T-helper 9 cell (primary cell): Measurements from ENCODE around the gene SPG11.
A peak's percentile ranks its signal among the peaks of the same experiment; 100 is the strongest.
"Not testable (repeated sequence)": the region's sequence is repeated elsewhere in the genome, so short reads cannot be mapped to it uniquely, and the experiment has no call there.

Experiments used
- DNase-seq: peaks from one replicate; pipeline ENCODE4 v3.0.0-alpha.2; 2020
- total RNA-seq, 2 donors: gene quantifications; one replicate each; lab custom pipeline; 2026; lab: John Stamatoyannopoulos, UW

Gene SPG11, protein sequence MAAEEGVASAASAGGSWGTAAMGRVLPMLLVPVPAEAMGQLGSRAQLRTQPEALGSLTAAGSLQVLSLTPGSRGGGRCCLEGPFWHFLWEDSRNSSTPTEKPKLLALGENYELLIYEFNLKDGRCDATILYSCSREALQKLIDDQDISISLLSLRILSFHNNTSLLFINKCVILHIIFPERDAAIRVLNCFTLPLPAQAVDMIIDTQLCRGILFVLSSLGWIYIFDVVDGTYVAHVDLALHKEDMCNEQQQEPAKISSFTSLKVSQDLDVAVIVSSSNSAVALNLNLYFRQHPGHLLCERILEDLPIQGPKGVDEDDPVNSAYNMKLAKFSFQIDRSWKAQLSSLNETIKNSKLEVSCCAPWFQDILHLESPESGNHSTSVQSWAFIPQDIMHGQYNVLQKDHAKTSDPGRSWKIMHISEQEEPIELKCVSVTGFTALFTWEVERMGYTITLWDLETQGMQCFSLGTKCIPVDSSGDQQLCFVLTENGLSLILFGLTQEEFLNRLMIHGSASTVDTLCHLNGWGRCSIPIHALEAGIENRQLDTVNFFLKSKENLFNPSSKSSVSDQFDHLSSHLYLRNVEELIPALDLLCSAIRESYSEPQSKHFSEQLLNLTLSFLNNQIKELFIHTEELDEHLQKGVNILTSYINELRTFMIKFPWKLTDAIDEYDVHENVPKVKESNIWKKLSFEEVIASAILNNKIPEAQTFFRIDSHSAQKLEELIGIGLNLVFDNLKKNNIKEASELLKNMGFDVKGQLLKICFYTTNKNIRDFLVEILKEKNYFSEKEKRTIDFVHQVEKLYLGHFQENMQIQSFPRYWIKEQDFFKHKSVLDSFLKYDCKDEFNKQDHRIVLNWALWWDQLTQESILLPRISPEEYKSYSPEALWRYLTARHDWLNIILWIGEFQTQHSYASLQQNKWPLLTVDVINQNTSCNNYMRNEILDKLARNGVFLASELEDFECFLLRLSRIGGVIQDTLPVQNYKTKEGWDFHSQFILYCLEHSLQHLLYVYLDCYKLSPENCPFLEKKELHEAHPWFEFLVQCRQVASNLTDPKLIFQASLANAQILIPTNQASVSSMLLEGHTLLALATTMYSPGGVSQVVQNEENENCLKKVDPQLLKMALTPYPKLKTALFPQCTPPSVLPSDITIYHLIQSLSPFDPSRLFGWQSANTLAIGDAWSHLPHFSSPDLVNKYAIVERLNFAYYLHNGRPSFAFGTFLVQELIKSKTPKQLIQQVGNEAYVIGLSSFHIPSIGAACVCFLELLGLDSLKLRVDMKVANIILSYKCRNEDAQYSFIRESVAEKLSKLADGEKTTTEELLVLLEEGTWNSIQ (N-terminal part only)
- total RNA-seq: 121 to 209 reads per million in 2 donors

GRCh38 chr15:44663410-44664308, at the start of gene SPG11:
Gene SPG11 (minus strand): TSS chr15:44663662. CDS start chr15:44663647, 15 bp downstream.
- peak; percentile 92 for DNase-seq

GRCh38 chr15:44712346-44713005, 49.0 kb upstream of the SPG11 start:
- DNase-seq: peak; percentile 38

- DNase-seq: peak; percentile 51
These were observed 48.4 kb upstream of the SPG11 start for GRCh38 chr15:44711743-44712345.

DNA sequence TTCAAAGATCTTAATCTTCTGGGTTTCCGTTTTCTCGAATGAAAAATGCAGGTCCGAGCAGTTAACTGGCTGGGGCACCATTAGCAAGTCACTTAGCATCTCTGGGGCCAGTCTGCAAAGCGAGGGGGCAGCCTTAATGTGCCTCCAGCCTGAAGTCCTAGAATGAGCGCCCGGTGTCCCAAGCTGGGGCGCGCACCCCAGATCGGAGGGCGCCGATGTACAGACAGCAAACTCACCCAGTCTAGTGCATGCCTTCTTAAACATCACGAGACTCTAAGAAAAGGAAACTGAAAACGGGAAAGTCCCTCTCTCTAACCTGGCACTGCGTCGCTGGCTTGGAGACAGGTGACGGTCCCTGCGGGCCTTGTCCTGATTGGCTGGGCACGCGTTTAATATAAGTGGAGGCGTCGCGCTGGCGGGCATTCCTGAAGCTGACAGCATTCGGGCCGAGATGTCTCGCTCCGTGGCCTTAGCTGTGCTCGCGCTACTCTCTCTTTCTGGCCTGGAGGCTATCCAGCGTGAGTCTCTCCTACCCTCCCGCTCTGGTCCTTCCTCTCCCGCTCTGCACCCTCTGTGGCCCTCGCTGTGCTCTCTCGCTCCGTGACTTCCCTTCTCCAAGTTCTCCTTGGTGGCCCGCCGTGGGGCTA, 47.8 kb upstream of the SPG11 start, which contains the start of the genes B2M and PATL2:
Gene B2M, plus strand, starts transcription at position 422 of the 647 bp plus-strand sequence. Its CDS starts 30 bp downstream, at position 452.
Gene PATL2, minus strand, starts transcription at position 228 of the 647 bp plus-strand sequence. CDS start 34,833 bp downstream, outside the sequence.
- DNase-seq: peak; percentile 91

DNA sequence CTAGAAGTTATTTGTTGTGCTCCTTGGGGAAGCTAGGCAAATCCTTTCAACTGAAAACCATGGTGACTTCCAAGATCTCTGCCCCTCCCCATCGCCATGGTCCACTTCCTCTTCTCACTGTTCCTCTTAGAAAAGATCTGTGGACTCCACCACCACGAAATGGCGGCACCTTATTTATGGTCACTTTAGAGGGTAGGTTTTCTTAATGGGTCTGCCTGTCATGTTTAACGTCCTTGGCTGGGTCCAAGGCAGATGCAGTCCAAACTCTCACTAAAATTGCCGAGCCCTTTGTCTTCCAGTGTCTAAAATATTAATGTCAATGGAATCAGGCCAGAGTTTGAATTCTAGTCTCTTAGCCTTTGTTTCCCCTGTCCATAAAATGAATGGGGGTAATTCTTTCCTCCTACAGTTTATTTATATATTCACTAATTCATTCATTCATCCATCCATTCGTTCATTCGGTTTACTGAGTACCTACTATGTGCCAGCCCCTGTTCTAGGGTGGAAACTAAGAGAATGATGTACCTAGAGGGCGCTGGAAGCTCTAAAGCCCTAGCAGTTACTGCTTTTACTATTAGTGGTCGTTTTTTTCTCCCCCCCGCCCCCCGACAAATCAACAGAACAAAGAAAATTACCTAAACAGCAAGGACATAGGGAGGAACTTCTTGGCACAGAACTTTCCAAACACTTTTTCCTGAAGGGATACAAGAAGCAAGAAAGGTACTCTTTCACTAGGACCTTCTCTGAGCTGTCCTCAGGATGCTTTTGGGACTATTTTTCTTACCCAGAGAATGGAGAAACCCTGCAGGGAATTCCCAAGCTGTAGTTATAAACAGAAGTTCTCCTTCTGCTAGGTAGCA, 47.0 kb upstream of the SPG11 start:
- no peak for DNase-seq

GRCh38 chr15:44706946-44707636, 43.6 kb upstream of the SPG11 start:
- DNase-seq: no peak

GRCh38 chr15:44706401-44706800, 42.9 kb upstream of the SPG11 start:
- DNase-seq: no peak

GRCh38 chr15:44705986-44706385, 42.5 kb upstream of the SPG11 start:
- DNase-seq: no peak

GRCh38 chr15:44700676-44701075, 37.2 kb upstream of the SPG11 start:
- DNase-seq: not testable (repeated sequence)

DNA sequence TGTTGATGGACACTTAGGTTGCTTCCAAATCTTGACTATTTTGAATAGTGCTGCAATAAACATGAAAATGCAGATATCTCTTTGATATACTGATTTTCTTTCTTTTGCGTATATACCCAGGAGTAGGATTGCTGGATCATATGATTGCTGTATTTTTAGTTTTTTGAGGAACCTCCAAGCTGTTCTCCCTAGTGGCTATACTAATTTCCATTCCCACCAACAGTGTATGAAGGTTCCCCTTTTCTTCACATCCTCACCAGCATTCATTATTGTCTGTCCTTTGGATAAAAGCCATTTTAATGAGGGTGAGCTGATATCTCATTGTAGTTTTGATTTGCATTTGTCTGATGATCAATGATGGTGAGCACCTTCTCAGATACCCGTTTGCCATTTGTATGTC, 35.2 kb upstream of the SPG11 start:
- no peak for DNase-seq

GRCh38 chr15:44697014-44697413, 33.6 kb upstream of the SPG11 start:
- no peak for DNase-seq

GRCh38 chr15:44695294-44695693, 31.8 kb upstream of the SPG11 start:
- DNase-seq: no peak

GRCh38 chr15:44694416-44694815, 31.0 kb upstream of the SPG11 start:
- no peak for DNase-seq

DNA sequence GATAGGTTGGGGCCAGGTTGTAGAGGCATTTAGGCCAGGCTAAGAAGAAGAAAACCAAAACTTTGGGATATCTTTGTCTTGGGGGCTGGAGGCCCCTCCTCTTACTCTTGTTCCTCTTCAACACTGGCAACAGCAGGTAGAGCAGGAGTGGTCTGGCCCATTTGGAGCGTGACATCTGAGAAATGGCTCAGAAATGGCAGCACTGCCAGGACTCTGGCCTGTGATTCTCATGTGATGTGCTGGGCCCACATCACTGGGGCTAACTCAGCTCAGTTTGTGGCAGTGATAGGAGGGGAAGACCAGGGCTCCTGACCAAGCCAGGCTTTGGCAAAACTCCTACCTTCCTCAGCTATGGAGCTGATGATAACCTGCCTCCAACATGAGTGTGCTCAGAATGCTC, 29.2 kb upstream of the SPG11 start:
- no peak for DNase-seq

DNA sequence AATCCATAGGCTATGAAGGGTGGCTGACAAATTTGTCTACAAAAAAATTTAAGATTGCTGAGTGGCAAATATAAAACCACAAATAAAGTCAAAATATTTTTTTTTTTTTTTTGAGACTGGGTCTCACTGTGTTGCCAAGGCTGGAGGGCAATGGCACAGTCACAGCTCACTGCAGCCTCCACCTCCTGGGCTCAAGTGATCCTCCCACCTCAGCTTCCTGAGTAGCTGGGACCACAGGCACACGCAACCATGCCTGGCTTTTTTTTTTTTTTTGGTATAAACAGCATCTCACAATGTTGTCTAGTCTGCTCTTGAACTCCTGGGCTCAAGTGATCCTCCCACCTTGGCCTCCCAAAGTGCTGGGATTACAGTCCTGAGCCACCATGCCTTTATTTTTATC, 26.8 kb upstream of the SPG11 start:
- DNase-seq: not testable (repeated sequence)

DNA sequence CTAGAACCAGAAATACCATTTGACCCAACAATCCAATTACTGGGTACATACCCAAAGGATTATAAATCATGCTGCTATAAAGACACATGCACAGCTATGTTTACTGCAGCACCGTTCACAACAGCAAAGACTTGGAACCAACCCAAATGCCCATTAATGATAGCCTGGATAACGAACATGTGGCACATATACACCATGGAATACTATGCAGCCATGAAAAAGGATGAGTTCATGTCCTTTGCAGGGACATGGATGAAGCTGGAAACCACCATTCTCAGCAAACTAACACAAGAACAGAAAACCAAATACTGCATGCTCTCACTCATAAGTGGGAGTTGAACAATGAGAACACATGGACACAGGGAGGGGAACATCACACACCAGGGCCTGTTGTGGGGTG, 25.9 kb upstream of the SPG11 start:
- not testable (repeated sequence) for DNase-seq

- peak; percentile 61 for DNase-seq
These were observed 19.6 kb upstream of the SPG11 start for GRCh38 chr15:44682809-44683682.
